Embryonic facial prominence (tissue), 1 donor: Measurements from ENCODE around the gene TFE3.
A peak's percentile ranks its signal among the peaks of the same experiment; 100 is the strongest.

Experiments used
- DNase-seq: peaks from one replicate; pipeline ENCODE4 v3.0.0-alpha.2; 2016; ENCODE audit errors: extremely low spot score

TFE3 gene

GRCh38 chrX:49060914-49061313 lies 17.8 kb upstream of the TFE3 start:
- DNase-seq: no peak

- DNase-seq: no peak
These were observed 16.5 kb upstream of the TFE3 start for GRCh38 chrX:49059681-49060085.

- no peak for DNase-seq
These were observed 16.0 kb upstream of the TFE3 start for GRCh38 chrX:49059201-49059600.

- no peak for DNase-seq
These were observed 15.6 kb upstream of the TFE3 start, which contains the start of gene CCDC120 for GRCh38 chrX:49058794-49059193. Gene CCDC120 (plus strand): TSS chrX:49058999. CDS start chrX:49062042, 3,043 bp downstream.

- no peak for DNase-seq
These were observed 11.1 kb upstream of the TFE3 start for GRCh38 chrX:49054073-49054762.

- peak; percentile 38 for DNase-seq
These were observed 10.3 kb upstream of the TFE3 start for GRCh38 chrX:49053223-49054072.

GRCh38 chrX:49043987-49044281 lies 777 bp upstream of the TFE3 start:
- DNase-seq: no peak

GRCh38 chrX:49042581-49043219 lies 457 bp downstream of the TFE3 start:
- DNase-seq: no peak

GRCh38 chrX:49041744-49042580 lies 1.2 kb downstream of the TFE3 start:
- DNase-seq: no peak

GRCh38 chrX:49040376-49040955 lies 2.7 kb downstream of the TFE3 start:
- no peak for DNase-seq

- peak; percentile 45 for DNase-seq
These were observed 3.4 kb downstream of the TFE3 start for GRCh38 chrX:49039598-49040375.

- no peak for DNase-seq
These were observed 5.2 kb downstream of the TFE3 start for GRCh38 chrX:49037883-49038475.

GRCh38 chrX:49030283-49030682 lies 12.9 kb downstream of the TFE3 start:
- DNase-seq: no peak

GRCh38 chrX:49029876-49030275 lies 13.3 kb downstream of the TFE3 start:
- no peak for DNase-seq

- DNase-seq: no peak
These were observed 23.4 kb downstream of the TFE3 start for GRCh38 chrX:49019599-49020249.

- DNase-seq: no peak
These were observed 24.1 kb downstream of the TFE3 start for GRCh38 chrX:49019050-49019449.

- no peak for DNase-seq
These were observed 39.5 kb downstream of the TFE3 start for GRCh38 chrX:49003696-49004095.

GRCh38 chrX:49002091-49002935 lies 40.8 kb downstream of the TFE3 start, which contains the start of gene GRIPAP1:
Gene GRIPAP1 (minus strand): TSS chrX:49002264. CDS start chrX:49002229, 35 bp downstream.
- peak; percentile 59 for DNase-seq
